SK-N-SH treated with all-trans-retinoic acid at 6 μM for 48 hours (cell line): ENCODE measurements around the gene PALB2.

Experiments used
- ATAC-seq: fragments of 200-7000 bp; cut with Tn5 transposase; 3 replicates; pipeline ENCODE4 v1.9.1; 2020; ENCODE audit warnings: mild to moderate bottlenecking, moderate library complexity
- ARNTL ChIP-seq: fragments of 450-650 bp; formaldehyde crosslinking; IDR thresholded peaks from 2 replicates; pipeline ENCODE4 v1.5.0; 2020; ENCODE audit warnings: low read depth, mild to moderate bottlenecking, moderate library complexity, borderline replicate concordance
- BACH2 ChIP-seq: fragments of 250-450 bp; sonication (Bioruptor Pico); IDR thresholded peaks from 2 replicates; pipeline ENCODE4 v1.9.0; 2021; ENCODE audit warnings: mild to moderate bottlenecking, borderline replicate concordance
- CSDC2 ChIP-seq: fragments of 250-450 bp; sonication (Bioruptor Pico); IDR thresholded peaks from 2 replicates; pipeline ENCODE4 v1.5.0; 2020; ENCODE audit warnings: mild to moderate bottlenecking, moderate library complexity
- ESRRG ChIP-seq: fragments of 250-450 bp; sonication (Bioruptor Pico); IDR thresholded peaks from 2 replicates; pipeline ENCODE4 v1.6.1; 2021; ENCODE audit warnings: mild to moderate bottlenecking
- GLIS3 ChIP-seq: fragments of 250-450 bp; sonication (Bioruptor Pico); IDR thresholded peaks from 2 replicates; pipeline ENCODE4 v1.5.0; 2020; ENCODE audit warnings: mild to moderate bottlenecking, moderate library complexity
- ISL1 ChIP-seq: fragments of 250-450 bp; sonication (Bioruptor Pico); IDR thresholded peaks from 2 replicates; pipeline ENCODE4 v2.1.2; 2022; ENCODE audit warnings: mild to moderate bottlenecking, moderate library complexity
- OSR1 ChIP-seq: fragments of 250-450 bp; sonication (Bioruptor Pico); IDR thresholded peaks from 2 replicates; pipeline ENCODE4 v1.8.0; 2022; ENCODE audit warnings: moderate library complexity, mild to moderate bottlenecking, inconsistent platforms
- PPARA ChIP-seq: fragments of 250-450 bp; sonication (Bioruptor Pico); IDR thresholded peaks from 2 replicates; pipeline ENCODE4 v1.5.0; 2020; ENCODE audit warnings: mild to moderate bottlenecking, borderline replicate concordance
- TCF4 ChIP-seq: fragments of 250-450 bp; sonication (Bioruptor Pico); IDR thresholded peaks from 2 replicates; pipeline ENCODE4 v1.8.0; 2021; ENCODE audit warnings: mild to moderate bottlenecking, moderate library complexity, borderline replicate concordance
- TOX ChIP-seq: fragments of 250-450 bp; sonication (Bioruptor Pico); IDR thresholded peaks from 2 replicates; pipeline ENCODE4 v1.8.0; 2021; ENCODE audit warnings: mild to moderate bottlenecking, moderate library complexity, borderline replicate concordance
- ZC3H10 ChIP-seq: fragments of 250-450 bp; sonication (Bioruptor Pico); IDR thresholded peaks from 2 replicates; pipeline ENCODE4 v1.5.1; 2021; ENCODE audit warnings: mild to moderate bottlenecking, moderate library complexity
- ZFP30 ChIP-seq: fragments of 450-650 bp; formaldehyde crosslinking; IDR thresholded peaks from 2 replicates; pipeline ENCODE4 v1.5.0; 2022; ENCODE audit warnings: mild to moderate bottlenecking, moderate library complexity
- ZNF565 ChIP-seq: fragments of 450-650 bp; formaldehyde crosslinking; conservative IDR thresholded peaks from 2 replicates; pipeline ENCODE4 v1.5.0; 2020; ENCODE audit warnings: low read depth, mild to moderate bottlenecking, moderate library complexity
- ZNF8 ChIP-seq: fragments of 450-650 bp; formaldehyde crosslinking; IDR thresholded peaks from 2 replicates; pipeline ENCODE4 v1.5.0; 2020; ENCODE audit warnings: mild to moderate bottlenecking, moderate library complexity
- TF ChIP-seq, protein P1 (sequence below): fragments of 250-450 bp; sonication (Bioruptor Pico); IDR thresholded peaks from 2 replicates; pipeline ENCODE4 v1.5.1; 2020; ENCODE audit warnings: low read depth, mild to moderate bottlenecking, moderate library complexity
- TF ChIP-seq, protein P2 (sequence below): fragments of 250-450 bp; sonication (Bioruptor Pico); IDR thresholded peaks from 2 replicates; pipeline ENCODE4 v1.5.1; 2021; ENCODE audit warnings: mild to moderate bottlenecking, moderate library complexity
- TF ChIP-seq, protein P3 (sequence below): fragments of 250-450 bp; sonication (Bioruptor Pico); IDR thresholded peaks from 2 replicates; pipeline ENCODE4 v1.8.0; 2021; ENCODE audit warnings: low read depth, mild to moderate bottlenecking, moderate library complexity, borderline replicate concordance
- TF ChIP-seq, protein P4 (sequence below): fragments of 250-450 bp; sonication (Bioruptor Pico); IDR thresholded peaks from 2 replicates; pipeline ENCODE4 v1.5.0; 2020; ENCODE audit warnings: mild to moderate bottlenecking, moderate library complexity

The PALB2 gene

DNA sequence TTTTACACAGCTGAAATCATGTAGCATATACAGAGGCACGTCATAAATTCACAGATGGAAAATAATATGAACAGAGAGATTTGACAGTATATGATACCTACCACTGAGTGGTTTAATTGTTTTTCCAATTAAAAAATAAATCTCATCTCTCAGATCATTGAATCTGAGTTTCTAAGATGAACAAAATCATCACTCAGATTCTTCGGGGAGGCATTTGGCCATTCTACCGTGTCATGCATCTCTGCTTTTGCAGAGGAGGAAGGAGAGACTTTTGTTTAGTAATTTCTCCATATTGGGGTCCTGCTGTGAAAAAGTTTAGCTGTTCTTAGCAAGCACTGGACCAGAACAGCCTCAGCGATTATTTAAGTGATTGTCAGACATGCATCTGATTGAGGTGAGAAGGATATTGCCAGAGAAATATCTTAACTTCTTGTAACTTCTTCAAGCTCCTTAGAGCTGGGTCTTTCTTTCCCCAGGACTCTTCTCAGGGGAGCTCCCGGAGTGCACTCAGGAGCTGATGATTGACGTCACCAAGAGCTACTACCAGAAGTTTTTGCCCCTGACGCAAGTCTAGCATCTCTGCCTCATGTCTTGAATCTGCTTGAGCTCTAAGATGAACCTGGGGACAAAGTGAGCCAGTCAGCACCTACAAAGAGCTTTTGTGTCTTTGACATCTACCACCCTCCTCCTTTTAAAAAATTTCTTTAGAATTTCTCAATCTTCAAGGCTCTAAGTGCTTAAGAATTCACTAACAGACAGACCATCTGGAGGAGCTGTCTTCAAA is 25.7 kb upstream of the PALB2 start:
- TF ChIP-seq, protein P1, sequence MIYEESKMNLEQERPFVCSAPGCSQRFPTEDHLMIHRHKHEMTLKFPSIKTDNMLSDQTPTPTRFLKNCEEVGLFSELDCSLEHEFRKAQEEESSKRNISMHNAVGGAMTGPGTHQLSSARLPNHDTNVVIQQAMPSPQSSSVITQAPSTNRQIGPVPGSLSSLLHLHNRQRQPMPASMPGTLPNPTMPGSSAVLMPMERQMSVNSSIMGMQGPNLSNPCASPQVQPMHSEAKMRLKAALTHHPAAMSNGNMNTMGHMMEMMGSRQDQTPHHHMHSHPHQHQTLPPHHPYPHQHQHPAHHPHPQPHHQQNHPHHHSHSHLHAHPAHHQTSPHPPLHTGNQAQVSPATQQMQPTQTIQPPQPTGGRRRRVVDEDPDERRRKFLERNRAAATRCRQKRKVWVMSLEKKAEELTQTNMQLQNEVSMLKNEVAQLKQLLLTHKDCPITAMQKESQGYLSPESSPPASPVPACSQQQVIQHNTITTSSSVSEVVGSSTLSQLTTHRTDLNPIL: no peak
- no peak for TF ChIP-seq BACH2 (CRISPR knock-in tag)
- TF ChIP-seq GLIS3 (CRISPR knock-in tag): no peak
- no peak for TF ChIP-seq TOX (CRISPR knock-in tag)
- TF ChIP-seq ZC3H10 (CRISPR knock-in tag): no peak
- TF ChIP-seq, protein P2, sequence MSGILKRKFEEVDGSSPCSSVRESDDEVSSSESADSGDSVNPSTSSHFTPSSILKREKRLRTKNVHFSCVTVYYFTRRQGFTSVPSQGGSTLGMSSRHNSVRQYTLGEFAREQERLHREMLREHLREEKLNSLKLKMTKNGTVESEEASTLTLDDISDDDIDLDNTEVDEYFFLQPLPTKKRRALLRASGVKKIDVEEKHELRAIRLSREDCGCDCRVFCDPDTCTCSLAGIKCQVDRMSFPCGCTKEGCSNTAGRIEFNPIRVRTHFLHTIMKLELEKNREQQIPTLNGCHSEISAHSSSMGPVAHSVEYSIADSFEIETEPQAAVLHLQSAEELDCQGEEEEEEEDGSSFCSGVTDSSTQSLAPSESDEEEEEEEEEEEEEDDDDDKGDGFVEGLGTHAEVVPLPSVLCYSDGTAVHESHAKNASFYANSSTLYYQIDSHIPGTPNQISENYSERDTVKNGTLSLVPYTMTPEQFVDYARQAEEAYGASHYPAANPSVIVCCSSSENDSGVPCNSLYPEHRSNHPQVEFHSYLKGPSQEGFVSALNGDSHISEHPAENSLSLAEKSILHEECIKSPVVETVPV: no peak
- no peak for TF ChIP-seq PPARA (CRISPR knock-in tag)
- TF ChIP-seq ZFP30 (CRISPR knock-in tag): no peak
- no peak for TF ChIP-seq ISL1 (CRISPR knock-in tag)
- TF ChIP-seq CSDC2: no peak
- TF ChIP-seq ZNF565 (CRISPR knock-in tag): no peak
- ATAC-seq: no peak

DNA sequence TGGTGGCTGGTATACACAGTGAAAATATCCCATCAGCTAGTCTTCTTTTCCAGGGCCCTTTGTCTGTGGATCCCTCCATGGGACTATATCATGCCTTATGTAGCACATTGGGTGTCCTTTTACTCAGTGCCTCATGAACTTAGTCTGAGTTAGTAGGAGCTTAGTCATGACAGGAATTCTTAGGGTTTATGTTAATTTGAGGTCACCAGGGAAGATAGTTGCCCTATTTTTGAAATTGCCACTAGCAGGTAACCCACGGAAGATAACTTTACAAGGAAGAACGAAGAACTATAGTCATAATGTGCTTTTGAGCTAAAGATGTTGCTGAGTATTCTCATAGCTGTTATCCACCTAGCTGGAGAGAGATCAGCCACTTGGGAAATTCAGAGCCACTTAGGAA is 22.8 kb upstream of the PALB2 start:
- no peak for TF ChIP-seq PPARA (CRISPR knock-in tag)
- no peak for TF ChIP-seq ZNF8 (CRISPR knock-in tag)
- no peak for TF ChIP-seq ESRRG (CRISPR knock-in tag)
- TF ChIP-seq, protein P3, sequence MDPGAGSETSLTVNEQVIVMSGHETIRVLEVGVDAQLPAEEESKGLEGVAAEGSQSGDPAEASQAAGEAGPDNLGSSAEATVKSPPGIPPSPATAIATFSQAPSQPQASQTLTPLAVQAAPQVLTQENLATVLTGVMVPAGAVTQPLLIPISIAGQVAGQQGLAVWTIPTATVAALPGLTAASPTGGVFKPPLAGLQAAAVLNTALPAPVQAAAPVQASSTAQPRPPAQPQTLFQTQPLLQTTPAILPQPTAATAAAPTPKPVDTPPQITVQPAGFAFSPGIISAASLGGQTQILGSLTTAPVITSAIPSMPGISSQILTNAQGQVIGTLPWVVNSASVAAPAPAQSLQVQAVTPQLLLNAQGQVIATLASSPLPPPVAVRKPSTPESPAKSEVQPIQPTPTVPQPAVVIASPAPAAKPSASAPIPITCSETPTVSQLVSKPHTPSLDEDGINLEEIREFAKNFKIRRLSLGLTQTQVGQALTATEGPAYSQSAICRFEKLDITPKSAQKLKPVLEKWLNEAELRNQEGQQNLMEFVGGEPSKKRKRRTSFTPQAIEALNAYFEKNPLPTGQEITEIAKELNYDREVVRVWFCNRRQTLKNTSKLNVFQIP (CRISPR knock-in tag): no peak
- TF ChIP-seq, protein P2: no peak
- ATAC-seq: no peak

DNA sequence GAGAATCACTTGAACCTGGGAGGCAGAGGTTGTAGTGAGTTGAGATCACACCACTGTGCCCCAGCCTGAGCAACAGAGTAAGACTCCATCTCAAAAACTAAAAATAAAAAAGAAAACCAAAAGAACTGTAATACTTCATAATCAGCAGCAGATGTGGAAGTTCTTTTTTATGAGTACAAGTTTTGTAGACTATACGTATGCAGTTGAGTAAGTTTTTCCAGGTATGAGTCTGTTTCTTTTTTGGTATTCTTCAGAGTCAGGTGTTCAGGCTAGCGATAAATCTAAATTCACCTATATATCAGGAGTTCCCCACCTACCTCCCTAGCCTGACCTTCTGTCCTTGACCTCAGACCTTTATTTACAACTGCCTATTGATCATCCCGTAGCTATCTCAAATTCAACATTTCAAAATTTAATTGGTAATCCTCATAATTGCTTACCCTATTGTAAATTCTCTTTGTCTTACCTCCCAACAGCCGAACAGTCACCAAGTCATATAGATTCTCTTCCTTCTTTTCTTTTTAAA is 10.9 kb upstream of the PALB2 start:
- ATAC-seq: no peak

More for the DNA sequence above, 10.9 kb upstream of the PALB2 start:
- TF ChIP-seq, protein P4, sequence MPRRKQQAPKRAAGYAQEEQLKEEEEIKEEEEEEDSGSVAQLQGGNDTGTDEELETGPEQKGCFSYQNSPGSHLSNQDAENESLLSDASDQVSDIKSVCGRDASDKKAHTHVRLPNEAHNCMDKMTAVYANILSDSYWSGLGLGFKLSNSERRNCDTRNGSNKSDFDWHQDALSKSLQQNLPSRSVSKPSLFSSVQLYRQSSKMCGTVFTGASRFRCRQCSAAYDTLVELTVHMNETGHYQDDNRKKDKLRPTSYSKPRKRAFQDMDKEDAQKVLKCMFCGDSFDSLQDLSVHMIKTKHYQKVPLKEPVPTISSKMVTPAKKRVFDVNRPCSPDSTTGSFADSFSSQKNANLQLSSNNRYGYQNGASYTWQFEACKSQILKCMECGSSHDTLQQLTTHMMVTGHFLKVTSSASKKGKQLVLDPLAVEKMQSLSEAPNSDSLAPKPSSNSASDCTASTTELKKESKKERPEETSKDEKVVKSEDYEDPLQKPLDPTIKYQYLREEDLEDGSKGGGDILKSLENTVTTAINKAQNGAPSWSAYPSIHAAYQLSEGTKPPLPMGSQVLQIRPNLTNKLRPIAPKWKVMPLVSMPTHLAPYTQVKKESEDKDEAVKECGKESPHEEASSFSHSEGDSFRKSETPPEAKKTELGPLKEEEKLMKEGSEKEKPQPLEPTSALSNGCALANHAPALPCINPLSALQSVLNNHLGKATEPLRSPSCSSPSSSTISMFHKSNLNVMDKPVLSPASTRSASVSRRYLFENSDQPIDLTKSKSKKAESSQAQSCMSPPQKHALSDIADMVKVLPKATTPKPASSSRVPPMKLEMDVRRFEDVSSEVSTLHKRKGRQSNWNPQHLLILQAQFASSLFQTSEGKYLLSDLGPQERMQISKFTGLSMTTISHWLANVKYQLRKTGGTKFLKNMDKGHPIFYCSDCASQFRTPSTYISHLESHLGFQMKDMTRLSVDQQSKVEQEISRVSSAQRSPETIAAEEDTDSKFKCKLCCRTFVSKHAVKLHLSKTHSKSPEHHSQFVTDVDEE: no peak
- no peak for TF ChIP-seq TCF4 (CRISPR knock-in tag)
- TF ChIP-seq ZC3H10 (CRISPR knock-in tag): no peak
- TF ChIP-seq OSR1 (CRISPR knock-in tag): no peak
- TF ChIP-seq PPARA (CRISPR knock-in tag): no peak
- TF ChIP-seq ZNF565 (CRISPR knock-in tag): no peak
- TF ChIP-seq, protein P2: no peak
- TF ChIP-seq GLIS3 (CRISPR knock-in tag): no peak
- TF ChIP-seq, protein P1: no peak
- no peak for TF ChIP-seq ARNTL (CRISPR knock-in tag)
